GM12865 (cell line): ENCODE results near the gene SIKE1.

Source experiments
- DNase-seq: peaks from one replicate; pipeline ENCODE4 v3.0.0; 2010; ENCODE audit warnings: low read depth
- H3K4me3 ChIP-seq: 2 replicates; pipeline ENCODE4 v1.5.1; 2011; ENCODE audit warnings: mild to moderate bottlenecking, low read depth, low read length, control low read depth
- CTCF ChIP-seq: IDR thresholded peaks from 2 replicates; pipeline ENCODE4 v1.5.1; 2011; ENCODE audit warnings: low read length, control low read depth, low read depth, inconsistent platforms; ENCODE audit not compliant: insufficient read depth; ENCODE audit errors: missing control alignments

SIKE1 gene

GRCh38 chr1:114740331-114740730, 40.2 kb downstream of the SIKE1 start:
- no peak for DNase-seq
- H3K4me3 ChIP-seq = no peak overlapping the region
- TF ChIP-seq CTCF = no peak

GRCh38 chr1:114737314-114737849, 43.1 kb downstream of the SIKE1 start:
- no peak overlapping the region for H3K4me3 ChIP-seq
- no peak for TF ChIP-seq CTCF

GRCh38 chr1:114735479-114735878, 45.0 kb downstream of the SIKE1 start:
- no peak for DNase-seq
- no peak for TF ChIP-seq CTCF
- H3K4me3 ChIP-seq = no peak overlapping the region

More at GRCh38 chr1:114737314-114737849, 43.1 kb downstream of the SIKE1 start:
- DNase-seq = no peak

- TF ChIP-seq CTCF = no peak
- DNase-seq = no peak
- no peak overlapping the region for H3K4me3 ChIP-seq
Observed at GRCh38 chr1:114729782-114730181, 50.7 kb downstream of the SIKE1 start.

GRCh38 chr1:114728553-114728952, 51.9 kb downstream of the SIKE1 start:
- no peak for TF ChIP-seq CTCF
- H3K4me3 ChIP-seq = no peak overlapping the region
- no peak for DNase-seq

GRCh38 chr1:114725230-114725629, 55.3 kb downstream of the SIKE1 start:
- DNase-seq = no peak
- no peak for TF ChIP-seq CTCF

GRCh38 chr1:114723915-114724314, 56.6 kb downstream of the SIKE1 start:
- H3K4me3 ChIP-seq = no peak overlapping the region
- no peak for DNase-seq
- no peak for TF ChIP-seq CTCF

More at GRCh38 chr1:114725230-114725629, 55.3 kb downstream of the SIKE1 start:
- H3K4me3 ChIP-seq = no peak overlapping the region
